ENCODE data around the gene SLC12A3.
A peak's percentile ranks its signal among the peaks of the same experiment; 100 is the strongest.

Gene SLC12A3

DNA sequence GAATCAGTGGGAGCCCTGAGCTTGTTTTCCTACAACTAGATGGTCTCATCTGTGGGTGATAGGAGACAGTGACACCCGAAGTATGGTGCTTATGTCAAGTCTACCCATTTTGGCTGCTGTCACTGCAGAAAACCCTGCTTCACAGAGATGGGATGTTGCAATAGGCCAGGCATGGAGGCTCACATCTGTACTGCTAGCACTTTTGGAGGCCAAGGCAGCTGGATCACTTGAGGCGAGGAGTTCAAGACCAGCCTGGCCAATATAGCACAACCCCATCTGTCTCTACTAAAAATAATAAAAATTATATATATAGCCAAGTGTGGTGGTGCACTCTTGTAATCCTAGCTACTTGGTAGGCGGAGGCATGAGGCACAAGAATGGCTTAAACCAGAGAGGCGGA lies 64.6 kb downstream of the SLC12A3 start:
- H3K4me3 ChIP-seq (ENCODE audit: low read depth, low read length) = no peak overlapping the region
- TF ChIP-seq, protein P1, sequence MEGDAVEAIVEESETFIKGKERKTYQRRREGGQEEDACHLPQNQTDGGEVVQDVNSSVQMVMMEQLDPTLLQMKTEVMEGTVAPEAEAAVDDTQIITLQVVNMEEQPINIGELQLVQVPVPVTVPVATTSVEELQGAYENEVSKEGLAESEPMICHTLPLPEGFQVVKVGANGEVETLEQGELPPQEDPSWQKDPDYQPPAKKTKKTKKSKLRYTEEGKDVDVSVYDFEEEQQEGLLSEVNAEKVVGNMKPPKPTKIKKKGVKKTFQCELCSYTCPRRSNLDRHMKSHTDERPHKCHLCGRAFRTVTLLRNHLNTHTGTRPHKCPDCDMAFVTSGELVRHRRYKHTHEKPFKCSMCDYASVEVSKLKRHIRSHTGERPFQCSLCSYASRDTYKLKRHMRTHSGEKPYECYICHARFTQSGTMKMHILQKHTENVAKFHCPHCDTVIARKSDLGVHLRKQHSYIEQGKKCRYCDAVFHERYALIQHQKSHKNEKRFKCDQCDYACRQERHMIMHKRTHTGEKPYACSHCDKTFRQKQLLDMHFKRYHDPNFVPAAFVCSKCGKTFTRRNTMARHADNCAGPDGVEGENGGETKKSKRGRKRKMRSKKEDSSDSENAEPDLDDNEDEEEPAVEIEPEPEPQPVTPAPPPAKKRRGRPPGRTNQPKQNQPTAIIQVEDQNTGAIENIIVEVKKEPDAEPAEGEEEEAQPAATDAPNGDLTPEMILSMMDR (conservative IDR thresholded peaks at IDR 0.05; ENCODE audit: low read depth, low read length) = no peak
- no peak for DNase-seq (ENCODE audit: low read depth)

DNA sequence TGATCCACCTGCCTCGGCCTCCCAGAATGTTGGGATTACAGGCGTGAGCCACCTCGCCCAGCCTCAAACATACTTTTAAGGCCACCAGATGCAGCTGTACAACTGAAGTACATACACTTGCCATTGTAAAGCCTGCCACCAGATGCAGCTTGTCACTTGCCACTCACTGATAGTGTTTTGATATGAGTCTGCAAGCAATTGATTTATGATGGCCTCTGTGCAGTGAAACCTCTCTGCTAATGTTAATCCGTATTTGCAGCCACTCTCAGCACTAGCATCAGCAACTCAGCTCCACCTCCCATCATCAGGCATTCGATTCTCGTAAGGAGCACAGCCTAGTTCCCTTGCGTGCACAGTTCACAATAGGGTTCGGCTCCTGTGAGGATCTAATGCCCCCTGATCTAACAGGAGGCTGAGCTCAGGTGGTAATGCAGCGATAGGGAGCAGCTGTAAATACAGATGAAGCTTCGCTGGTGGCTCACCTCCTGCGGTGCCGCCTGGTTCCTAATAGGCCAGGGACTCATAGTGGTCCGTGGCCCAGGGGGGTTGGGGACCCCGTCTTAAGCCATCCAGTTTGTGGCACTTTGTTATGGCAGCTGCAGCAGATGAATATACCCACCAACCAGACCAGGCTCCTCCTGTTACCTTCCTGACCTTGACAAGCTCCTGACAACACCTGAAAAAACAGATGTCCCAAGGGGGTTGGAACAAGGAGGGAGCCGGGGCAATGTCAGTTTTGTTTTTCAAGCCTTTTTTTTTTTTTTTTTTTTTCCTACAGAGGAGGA lies 65.7 kb downstream of the SLC12A3 start:
- H3K4me3 ChIP-seq (ENCODE audit: low read depth, low read length) = no peak overlapping the region
- TF ChIP-seq, protein P1 (conservative IDR thresholded peaks at IDR 0.05; ENCODE audit: low read depth, low read length) = no peak
- DNase-seq (ENCODE audit: low read depth) = no peak

- TF ChIP-seq, protein P1 (conservative IDR thresholded peaks at IDR 0.05; ENCODE audit: low read depth, low read length) = no peak
- DNase-seq (ENCODE audit: low read depth) = no peak
- H3K4me3 ChIP-seq (ENCODE audit: low read depth, low read length) = peak overlapping the region; percentile 99
Observed at GRCh38 chr16:56931271-56931891, 66.4 kb downstream of the SLC12A3 start.

- peak; percentile 99 for DNase-seq (ENCODE audit: low read depth)
- TF ChIP-seq, protein P1 (conservative IDR thresholded peaks at IDR 0.05; ENCODE audit: low read depth, low read length) = no peak
- peak within 1 kb of the TSS; percentile 99 for H3K4me3 ChIP-seq (ENCODE audit: low read depth, low read length)
Observed at GRCh38 chr16:56931892-56932720, 67.1 kb downstream of the SLC12A3 start, which contains the start of gene HERPUD1. HERPUD1 (plus strand) TSS chr16:56932142; CDS start chr16:56932245, 103 bp downstream.

DNA sequence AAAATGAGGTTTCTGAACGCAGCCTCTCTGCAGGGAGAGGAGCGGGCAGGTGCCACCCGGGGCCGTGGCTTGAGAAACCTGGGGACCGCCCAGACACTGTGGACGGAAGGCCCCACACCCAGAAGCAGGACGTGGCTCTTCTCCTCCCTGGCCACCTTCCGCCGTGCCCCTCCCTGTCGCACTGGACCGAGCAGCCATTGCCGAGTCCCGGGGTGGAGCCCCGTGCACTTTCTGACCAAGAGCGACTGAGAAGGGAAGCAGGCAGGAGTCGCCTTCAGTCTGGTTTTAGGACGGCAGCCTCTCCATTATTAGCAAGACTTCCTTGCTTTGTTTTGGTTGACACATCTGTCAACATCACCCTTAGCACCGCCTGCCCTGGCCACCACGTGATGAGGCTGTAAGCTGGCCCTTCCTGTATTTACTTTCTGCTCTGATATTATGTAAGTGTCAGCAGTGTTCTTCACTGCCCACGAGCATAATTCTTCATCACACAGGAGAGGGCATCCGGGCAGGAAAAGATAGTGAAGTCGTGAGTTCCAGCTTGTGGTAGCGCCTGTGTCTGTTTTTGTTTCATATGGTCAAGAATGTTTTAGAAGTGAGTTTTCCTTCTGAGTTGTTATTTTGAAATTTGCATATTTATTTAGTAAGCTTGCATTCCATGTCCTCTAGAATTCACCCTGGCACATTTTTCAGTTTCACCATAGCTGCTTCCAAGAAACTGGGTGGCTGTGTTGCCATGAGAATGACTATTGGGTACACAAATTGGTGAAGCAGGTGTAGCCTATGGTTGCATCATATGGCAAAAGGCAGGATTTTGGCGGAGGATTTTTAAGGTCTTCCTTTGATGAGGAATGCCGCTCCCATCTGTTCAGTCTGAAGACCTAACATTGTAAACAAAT lies 68.0 kb downstream of the SLC12A3 start:
- TF ChIP-seq, protein P1 (conservative IDR thresholded peaks at IDR 0.05; ENCODE audit: low read depth, low read length) = no peak
- peak; percentile 79 for DNase-seq (ENCODE audit: low read depth)
- peak overlapping the region; percentile 99 for H3K4me3 ChIP-seq (ENCODE audit: low read depth, low read length)
